ENCODE measurements around the gene PPP2R2D.

The PPP2R2D gene

DNA sequence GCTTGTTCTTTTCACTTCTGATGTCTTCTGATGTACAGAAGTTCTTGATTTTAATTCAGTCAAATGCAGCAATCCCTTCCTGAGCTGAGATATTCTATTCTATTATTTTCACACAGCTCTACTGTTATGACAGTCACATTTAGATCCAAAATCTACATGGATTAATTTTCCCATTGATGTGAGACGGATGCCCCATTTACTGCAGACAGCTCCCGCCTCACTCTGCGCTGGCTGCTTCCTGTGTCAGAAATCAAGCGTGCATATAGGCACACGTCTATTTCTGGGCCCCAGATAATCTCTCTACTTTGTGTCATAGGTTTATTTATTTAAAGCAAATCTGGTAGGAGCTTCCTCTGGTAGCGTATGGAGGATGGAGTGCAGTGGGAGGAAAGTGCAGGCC, 74.2 kb downstream of the PPP2R2D start:
- no peaks in the 10 kb centered on the region for H4K20me1 ChIP-seq (ENCODE audit: insufficient read depth, low read length, poor library complexity, severe bottlenecking)
- TF ChIP-seq EZH2phosphoT487 (IDR thresholded peaks at IDR 0.05; ENCODE audit: borderline replicate concordance) = no peak
- TF ChIP-seq, protein P1, sequence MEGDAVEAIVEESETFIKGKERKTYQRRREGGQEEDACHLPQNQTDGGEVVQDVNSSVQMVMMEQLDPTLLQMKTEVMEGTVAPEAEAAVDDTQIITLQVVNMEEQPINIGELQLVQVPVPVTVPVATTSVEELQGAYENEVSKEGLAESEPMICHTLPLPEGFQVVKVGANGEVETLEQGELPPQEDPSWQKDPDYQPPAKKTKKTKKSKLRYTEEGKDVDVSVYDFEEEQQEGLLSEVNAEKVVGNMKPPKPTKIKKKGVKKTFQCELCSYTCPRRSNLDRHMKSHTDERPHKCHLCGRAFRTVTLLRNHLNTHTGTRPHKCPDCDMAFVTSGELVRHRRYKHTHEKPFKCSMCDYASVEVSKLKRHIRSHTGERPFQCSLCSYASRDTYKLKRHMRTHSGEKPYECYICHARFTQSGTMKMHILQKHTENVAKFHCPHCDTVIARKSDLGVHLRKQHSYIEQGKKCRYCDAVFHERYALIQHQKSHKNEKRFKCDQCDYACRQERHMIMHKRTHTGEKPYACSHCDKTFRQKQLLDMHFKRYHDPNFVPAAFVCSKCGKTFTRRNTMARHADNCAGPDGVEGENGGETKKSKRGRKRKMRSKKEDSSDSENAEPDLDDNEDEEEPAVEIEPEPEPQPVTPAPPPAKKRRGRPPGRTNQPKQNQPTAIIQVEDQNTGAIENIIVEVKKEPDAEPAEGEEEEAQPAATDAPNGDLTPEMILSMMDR (conservative IDR thresholded peaks at IDR 0.05; ENCODE audit: low read length) = no peak
- no peaks in the 10 kb centered on the region for H3F3A ChIP-seq (ENCODE audit: low read depth)
- H3K36me3 ChIP-seq (ENCODE audit: insufficient read depth, low read length) = no peaks in the 10 kb centered on the region
- no peak overlapping the region for H2AFZ ChIP-seq (ENCODE audit: low read length)
- H3K4me1 ChIP-seq (ENCODE audit: insufficient read depth, low read length, poor library complexity, severe bottlenecking) = peaks cover 20% of the 10 kb centered on the region
- H3K4me2 ChIP-seq (ENCODE audit: low read depth, low read length, poor library complexity, severe bottlenecking) = no peak overlapping the region
- no peak overlapping the region for H3K4me3 ChIP-seq (ENCODE audit: low read length, poor library complexity, severe bottlenecking)
- H3K9me2 ChIP-seq (replicated peaks; ENCODE audit: low read depth, low read length) = no peaks in the 10 kb centered on the region
- H3K27me3 ChIP-seq (ENCODE audit: insufficient read depth, low read length, poor library complexity, severe bottlenecking) = no peaks in the 10 kb centered on the region
- no peaks in the 10 kb centered on the region for H3K79me2 ChIP-seq (ENCODE audit: insufficient read depth, low read length)
- no peaks in the 10 kb centered on the region for H3K9me3 ChIP-seq (ENCODE audit: insufficient read depth, low read depth, low read length)
- H3K9ac ChIP-seq (ENCODE audit: low read depth, low read length, poor library complexity, severe bottlenecking) = no peak overlapping the region

DNA sequence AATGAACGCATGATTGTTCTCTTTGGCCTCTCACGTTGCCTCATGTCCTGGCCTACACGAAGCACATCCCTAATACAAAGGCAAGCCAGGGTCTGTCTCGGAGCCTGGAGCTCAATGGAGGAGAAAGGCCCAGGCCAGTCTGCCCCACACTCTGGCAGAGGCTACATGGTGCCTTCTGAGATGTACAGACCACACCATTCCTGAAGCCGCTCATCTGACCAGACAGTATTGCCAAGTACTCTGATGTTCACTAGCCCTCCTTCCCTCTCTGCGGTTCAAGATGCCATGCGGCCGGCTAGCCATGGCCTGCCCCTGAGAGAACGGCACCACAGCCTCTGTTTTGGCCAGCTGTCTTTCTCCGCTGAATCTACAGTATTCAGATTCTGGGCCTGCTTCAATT, 75.0 kb downstream of the PPP2R2D start:
- no peaks in the 10 kb centered on the region for H3F3A ChIP-seq (ENCODE audit: low read depth)
- H2AFZ ChIP-seq (ENCODE audit: low read length) = no peak overlapping the region
- no peak overlapping the region for H3K4me3 ChIP-seq (ENCODE audit: low read length, poor library complexity, severe bottlenecking)
- no peaks in the 10 kb centered on the region for H3K9me3 ChIP-seq (ENCODE audit: insufficient read depth, low read depth, low read length)
- no peak overlapping the region for H3K4me2 ChIP-seq (ENCODE audit: low read depth, low read length, poor library complexity, severe bottlenecking)
- no peaks in the 10 kb centered on the region for H3K9me2 ChIP-seq (replicated peaks; ENCODE audit: low read depth, low read length)
- H3K9ac ChIP-seq (ENCODE audit: low read depth, low read length, poor library complexity, severe bottlenecking) = no peak overlapping the region
- H4K20me1 ChIP-seq (ENCODE audit: insufficient read depth, low read length, poor library complexity, severe bottlenecking) = no peaks in the 10 kb centered on the region
- peaks cover 20% of the 10 kb centered on the region for H3K4me1 ChIP-seq (ENCODE audit: insufficient read depth, low read length, poor library complexity, severe bottlenecking)
- no peaks in the 10 kb centered on the region for H3K79me2 ChIP-seq (ENCODE audit: insufficient read depth, low read length)
- no peak for TF ChIP-seq EZH2phosphoT487 (IDR thresholded peaks at IDR 0.05; ENCODE audit: borderline replicate concordance)
- TF ChIP-seq, protein P1 (conservative IDR thresholded peaks at IDR 0.05; ENCODE audit: low read length) = no peak
- H3K36me3 ChIP-seq (ENCODE audit: insufficient read depth, low read length) = no peaks in the 10 kb centered on the region
- no peaks in the 10 kb centered on the region for H3K27me3 ChIP-seq (ENCODE audit: insufficient read depth, low read length, poor library complexity, severe bottlenecking)

DNA sequence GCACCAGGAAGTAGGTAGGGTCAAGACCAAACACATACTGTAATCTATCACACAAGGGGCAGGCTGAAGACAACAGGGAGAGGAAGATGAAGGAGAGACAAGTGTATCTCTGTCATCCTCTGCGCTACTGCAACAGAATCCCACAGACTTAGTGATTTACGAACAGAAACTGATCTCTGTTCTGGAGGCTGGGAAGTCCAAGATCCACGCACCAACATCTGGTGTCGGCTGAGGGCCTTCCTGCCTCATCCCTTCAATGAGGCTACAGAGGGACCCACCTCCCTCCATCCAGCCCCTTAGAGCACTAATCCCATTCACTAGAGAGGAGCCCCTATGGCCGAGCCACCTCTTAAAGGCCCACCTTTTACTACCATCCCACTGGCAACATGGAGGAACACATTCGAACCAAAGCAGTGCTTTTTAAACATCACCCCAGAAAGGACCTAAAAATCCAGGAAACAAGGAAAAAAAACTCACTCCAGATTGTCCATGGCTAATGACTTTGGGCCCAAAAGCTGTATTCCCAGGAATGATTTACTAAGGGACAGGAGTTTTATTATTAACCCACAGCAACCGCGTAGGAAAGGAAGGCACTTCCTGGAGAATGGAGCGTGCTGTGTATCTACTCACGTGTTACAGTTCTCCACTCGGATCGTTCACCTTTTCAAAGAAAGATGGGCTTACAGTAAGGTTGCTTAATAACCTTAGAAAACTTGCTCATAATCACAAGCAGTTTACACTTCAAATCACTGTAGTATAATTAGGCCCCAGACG, 76.7 kb downstream of the PPP2R2D start:
- no peaks in the 10 kb centered on the region for H3K9me2 ChIP-seq (replicated peaks; ENCODE audit: low read depth, low read length)
- H3K9ac ChIP-seq (ENCODE audit: low read depth, low read length, poor library complexity, severe bottlenecking) = no peak overlapping the region
- H3K4me1 ChIP-seq (ENCODE audit: insufficient read depth, low read length, poor library complexity, severe bottlenecking) = peaks cover 10% of the 10 kb centered on the region
- H2AFZ ChIP-seq (ENCODE audit: low read length) = no peak overlapping the region
- H3K4me2 ChIP-seq (ENCODE audit: low read depth, low read length, poor library complexity, severe bottlenecking) = no peak overlapping the region
- no peak overlapping the region for H3K4me3 ChIP-seq (ENCODE audit: low read length, poor library complexity, severe bottlenecking)
- no peaks in the 10 kb centered on the region for H3K27me3 ChIP-seq (ENCODE audit: insufficient read depth, low read length, poor library complexity, severe bottlenecking)
- no peaks in the 10 kb centered on the region for H3K9me3 ChIP-seq (ENCODE audit: insufficient read depth, low read depth, low read length)
- no peaks in the 10 kb centered on the region for H3K79me2 ChIP-seq (ENCODE audit: insufficient read depth, low read length)
- no peaks in the 10 kb centered on the region for H4K20me1 ChIP-seq (ENCODE audit: insufficient read depth, low read length, poor library complexity, severe bottlenecking)
- no peaks in the 10 kb centered on the region for H3F3A ChIP-seq (ENCODE audit: low read depth)
- H3K36me3 ChIP-seq (ENCODE audit: insufficient read depth, low read length) = no peaks in the 10 kb centered on the region
- TF ChIP-seq EZH2phosphoT487 (IDR thresholded peaks at IDR 0.05; ENCODE audit: borderline replicate concordance) = no peak
- TF ChIP-seq, protein P1 (conservative IDR thresholded peaks at IDR 0.05; ENCODE audit: low read length) = no peak
